Stimulated activated CD8-positive, alpha-beta memory T cell treated with anti-CD3 and anti-CD28 coated beads, Interleukin-7, amount 100 ng/mL, for 4 hours (primary cell): Measurements from ENCODE around the gene DIP2C.
A peak's percentile ranks its signal among the peaks of the same experiment; 100 is the strongest.
"Not testable (repeated sequence)": the region's sequence is repeated elsewhere in the genome, so short reads cannot be mapped to it uniquely, and the experiment has no call there.

Experiments used
- DNase-seq, 2 donors: peaks; one replicate each; pipeline ENCODE4 v3.0.0-alpha.2; 2020; ENCODE audit warnings: low read depth in 2 of 2

Gene DIP2C

DNA sequence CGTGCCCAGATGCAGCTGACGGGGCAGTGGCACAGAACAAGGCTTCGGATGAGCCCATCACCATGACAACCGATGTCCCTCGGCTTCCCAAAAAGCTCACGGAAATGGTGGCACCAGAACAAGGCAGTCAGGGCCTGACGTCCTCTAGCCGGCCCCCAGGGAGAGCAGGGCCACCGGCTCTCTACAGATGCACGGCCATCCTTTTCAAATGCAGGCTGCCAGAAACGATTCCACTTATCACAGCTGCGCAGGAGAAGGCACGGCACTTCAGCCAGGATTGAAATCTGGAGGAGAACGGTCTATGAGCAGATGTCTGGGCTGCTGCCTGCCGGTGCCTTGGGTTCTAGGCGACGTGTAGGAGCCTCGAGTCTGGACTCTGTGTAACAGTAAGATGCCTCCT, 330.4 kb downstream of the DIP2C start:
- DNase-seq, result no peak

DNA sequence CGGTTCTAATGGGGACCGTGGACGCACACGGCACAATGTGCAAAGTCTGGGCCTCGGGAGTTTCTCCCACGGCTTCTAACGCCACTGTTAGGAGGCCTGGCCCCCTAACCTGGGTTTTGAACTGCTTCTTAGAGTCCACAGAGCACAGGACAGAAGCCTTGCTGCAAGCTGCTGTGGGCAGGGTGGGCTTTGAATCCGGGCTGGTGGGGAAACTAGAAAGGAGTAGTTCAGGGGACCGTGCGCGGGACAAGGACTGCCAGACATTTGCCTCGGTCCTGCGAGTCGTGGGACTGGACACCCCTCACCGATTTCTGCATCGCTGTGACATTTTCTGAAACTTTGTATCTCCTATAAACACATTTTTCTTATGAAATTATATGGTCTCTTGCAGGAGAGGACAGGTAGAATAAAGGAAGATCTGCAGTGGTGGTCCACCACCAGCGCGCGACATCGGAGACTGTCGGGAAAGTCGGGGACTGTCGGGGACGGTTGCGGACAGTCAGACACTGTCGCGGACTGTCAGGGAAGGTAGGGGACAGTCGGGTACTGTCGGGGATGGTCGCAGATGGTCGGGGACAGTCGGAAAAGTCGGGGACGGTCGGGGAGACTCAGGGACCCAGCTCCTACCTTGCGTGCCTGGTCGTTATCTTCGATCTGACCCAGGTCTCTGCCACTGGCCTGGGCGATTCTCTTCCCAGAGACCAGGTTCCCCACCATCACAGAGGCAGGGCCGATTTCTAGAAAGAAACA, 332.1 kb downstream of the DIP2C start:
- no peak for DNase-seq

DNA sequence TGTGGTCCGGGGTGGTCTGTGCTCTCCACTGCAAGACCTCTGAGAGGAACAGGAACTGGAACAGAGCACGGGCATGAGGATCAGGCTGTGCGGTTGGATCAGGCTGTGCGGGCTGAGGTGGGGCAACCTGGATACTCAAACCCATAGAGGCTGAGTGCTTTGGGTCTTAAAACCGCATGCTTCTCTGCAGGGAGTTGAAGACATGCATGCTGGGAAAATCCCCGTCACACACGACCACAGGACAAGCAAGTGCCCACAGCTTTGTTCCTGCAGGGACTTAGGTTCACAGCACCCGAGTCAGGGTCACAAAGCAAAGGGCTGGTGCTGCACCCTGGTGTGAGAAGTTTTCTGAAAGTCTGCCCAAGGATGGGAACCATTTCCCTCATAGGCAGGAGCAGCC, 333.0 kb downstream of the DIP2C start:
- no peak for DNase-seq

- no peak for DNase-seq
Measured at GRCh38 chr10:354901-355617, 334.4 kb downstream of the DIP2C start.

DNA sequence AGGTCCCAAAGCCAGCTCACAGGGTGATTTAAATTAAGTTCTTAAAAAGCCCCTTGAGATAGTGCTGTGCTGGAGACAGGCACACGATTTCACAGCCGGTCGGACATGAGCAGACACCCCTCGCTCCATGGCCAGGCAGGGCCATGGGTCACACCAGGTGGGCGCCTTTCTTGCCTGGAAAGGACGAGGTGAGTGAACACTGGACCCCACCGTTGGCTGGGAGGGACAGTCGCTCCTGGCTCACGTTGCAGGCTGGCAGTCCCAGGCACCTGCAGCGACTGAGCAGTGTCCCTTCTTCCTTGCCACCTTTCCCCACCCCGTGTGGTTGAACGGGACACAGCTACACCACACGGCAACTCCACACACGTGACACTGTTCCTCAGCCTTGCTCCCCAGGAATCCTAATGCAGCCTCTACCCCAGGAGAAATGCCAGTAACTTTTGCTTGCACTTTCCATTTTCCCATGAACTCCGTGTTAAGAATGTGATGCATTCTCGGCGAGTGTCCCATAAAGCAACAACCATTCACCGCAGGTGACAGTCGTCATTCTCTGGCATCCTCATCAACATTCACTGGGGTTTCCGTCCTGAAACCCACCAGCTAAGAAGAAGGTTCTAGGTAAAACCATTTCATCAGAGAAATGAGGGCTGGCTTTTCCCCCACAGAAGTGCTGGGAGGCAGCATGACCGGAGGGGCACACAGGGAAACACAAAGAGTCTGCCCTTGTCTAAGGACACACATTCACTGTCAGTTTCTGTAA, 336.8 kb downstream of the DIP2C start:
- no peak for DNase-seq

- DNase-seq, result peak in 1 of 2 donors; percentile 12
Measured at GRCh38 chr10:351770-352334, 337.6 kb downstream of the DIP2C start.

GRCh38 chr10:350981-351501, 338.4 kb downstream of the DIP2C start:
- DNase-seq, result no peak

- DNase-seq, result no peak
Measured at GRCh38 chr10:349081-349480, 340.4 kb downstream of the DIP2C start.

DNA sequence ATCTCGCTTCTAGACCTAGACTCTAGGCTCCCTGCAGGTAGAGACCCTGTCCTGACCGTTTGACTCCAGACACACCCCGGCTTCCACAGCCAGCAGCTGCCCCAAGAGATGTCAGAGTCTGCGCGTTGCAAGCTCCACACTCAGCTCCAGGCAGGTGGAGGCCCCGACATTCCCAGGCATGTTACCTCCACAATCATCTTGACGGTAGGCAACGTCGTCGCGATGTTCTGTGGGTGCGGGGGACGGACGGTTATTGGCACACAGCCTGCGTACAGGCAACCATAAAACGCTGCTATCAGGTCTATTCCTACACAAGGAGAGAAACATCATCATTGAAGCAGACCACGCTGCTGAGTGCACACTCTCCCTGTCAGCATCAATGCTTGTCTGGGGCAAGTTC, 341.0 kb downstream of the DIP2C start:
- DNase-seq, result no peak

DNA sequence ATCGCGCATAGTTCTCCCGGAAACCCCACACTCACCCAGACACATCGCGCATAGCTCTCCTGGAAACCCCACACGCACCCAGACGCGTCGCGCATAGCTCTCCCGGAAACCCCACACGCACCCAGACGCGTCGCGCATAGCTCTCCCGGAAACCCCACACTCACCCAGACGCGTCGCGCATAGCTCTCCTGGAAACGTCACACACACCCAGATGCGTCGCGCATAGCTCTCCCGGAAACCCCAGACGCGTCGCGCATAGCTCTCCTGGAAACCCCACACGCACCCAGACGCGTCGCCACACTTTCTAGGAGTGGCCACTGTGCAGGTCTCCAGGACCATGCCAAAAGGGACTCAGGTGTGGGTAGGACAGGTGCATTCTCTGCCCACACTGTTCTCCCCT, 341.7 kb downstream of the DIP2C start:
- DNase-seq, result not testable (repeated sequence)

DNA sequence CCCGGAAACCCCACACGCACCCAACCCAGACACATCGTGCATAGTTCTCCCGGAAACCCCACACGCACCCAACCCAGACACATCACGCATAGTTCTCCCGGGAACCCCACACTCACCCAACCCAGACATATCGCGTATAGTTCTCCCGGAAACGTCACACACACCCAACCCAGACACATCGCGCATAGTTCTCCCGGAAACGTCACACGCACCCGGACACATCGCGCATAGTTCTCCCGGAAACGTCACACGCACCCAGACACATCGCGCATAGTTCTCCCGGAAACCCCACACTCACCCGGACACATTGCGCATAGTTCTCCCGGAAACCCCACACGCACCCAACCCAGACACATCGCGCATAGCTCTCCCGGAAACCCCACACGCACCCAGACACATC, 342.3 kb downstream of the DIP2C start:
- not testable (repeated sequence) for DNase-seq

GRCh38 chr10:344582-345200, 344.8 kb downstream of the DIP2C start:
- DNase-seq, result no peak

DNA sequence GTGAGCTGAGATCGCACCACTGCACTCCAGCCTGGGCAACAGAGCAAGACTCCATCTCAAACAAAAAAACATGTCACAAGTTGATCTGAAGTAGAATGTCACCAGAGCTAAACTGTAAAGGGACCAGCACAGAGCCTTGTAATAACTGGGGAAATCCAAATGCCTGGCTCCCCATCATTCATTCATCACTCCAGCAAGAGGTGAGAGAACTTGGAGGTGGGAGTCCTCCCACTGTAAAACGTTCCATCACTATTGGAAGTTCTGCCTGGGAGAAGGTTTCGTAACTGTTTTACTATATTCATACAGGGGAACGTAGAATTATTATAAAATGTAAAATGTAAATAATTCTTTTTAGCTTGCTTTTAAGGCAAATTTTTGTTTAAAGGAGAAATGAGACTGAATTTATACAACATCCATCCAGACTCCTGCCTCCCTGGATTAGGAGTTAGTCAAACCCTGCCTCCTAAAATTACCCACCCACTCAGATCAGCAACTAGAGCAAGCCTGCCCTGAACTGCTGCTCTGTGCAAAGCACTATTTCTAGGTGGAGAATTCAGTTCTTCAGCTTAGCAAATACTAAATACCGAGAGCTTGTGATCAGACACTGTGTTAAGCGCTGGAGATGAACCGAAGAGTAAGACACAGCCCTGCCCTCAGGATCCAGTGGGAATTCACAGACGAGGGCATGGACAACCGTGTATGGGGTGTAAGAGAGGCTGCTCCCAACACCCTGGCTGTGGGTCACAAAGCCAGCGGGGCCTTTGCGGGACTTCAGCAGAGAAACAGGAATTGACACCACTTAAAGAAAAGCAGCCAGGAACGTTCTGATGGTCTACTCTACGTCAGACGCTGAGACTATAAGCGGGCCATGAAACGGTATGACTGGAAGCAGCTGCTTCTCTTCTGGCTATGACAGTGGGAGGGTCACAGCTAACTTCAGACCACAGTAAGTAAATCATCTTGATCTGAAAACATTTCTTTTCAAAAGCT, 345.9 kb downstream of the DIP2C start:
- DNase-seq, result no peak

GRCh38 chr10:341081-341740, 348.3 kb downstream of the DIP2C start:
- no peak for DNase-seq

GRCh38 chr10:340646-341045, 348.8 kb downstream of the DIP2C start:
- DNase-seq, result no peak

- DNase-seq, result no peak
Measured at GRCh38 chr10:339038-339391, 350.5 kb downstream of the DIP2C start.

DNA sequence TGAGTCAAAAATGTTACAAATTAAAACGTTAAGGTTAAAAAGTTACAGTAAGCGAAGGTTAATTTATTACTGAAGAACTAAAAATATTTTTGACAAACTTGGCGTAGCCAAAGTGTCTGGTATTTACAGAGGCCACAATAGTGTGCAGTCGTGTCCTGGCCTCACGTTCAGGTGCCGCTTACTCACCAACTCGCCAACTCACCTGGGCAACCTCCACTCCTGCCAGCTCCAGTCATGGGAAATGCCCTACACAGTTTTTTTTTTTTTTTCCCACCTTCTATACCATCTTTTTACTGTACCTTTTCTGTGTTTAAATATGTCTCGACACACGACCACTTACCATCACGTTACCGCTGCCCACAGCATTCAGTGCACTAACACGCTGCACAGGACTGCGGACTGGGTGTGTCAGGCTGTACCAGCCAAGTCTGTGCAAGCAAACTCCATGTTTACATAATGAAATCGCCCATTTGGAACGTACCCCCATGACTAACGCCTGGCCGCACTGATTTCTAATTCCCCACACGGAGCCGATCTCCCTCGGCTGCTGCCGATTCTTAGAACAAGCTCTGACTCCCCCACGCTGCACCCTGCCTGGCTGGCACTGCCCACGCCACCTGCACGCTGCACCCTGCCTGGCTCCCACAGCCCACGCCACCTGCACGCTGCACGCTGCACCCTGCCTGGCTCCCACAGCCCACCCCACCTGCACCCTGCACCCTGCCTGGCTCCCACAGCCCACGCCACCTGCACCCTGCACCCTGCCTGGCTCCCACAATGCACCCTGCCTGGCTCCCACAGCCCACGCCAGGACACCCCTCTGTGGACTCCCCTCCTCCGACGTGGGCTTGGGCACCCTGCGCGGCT, 351.1 kb downstream of the DIP2C start:
- DNase-seq, result no peak

DNA sequence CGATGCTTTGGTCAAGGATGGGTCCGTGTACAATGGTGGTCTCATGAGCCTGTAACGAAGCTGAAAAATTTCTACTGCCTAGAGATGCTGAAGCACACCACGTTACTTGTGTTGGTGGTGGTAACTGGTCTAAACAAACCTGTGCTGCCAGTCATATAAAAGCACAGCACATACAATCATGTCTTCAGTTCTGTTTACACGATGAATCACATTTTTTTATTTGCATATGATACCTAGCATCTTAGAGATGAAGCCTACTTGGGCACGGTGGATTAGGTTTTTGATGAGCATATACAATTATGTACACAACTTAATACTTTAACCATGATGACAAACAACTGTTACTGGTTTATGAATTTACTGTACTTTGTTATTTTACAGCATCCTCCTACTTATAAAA, 353.2 kb downstream of the DIP2C start:
- no peak for DNase-seq
